Psoas muscle (tissue), 8 donors: ENCODE results near the gene AVPR2. TPM values are rescaled to one million over a fixed set of nuclear protein-coding genes. Genes with fewer than 3 reads are reported as not detected.

Source experiments
- ATAC-seq, 4 donors: fragments of 200-7000 bp; cut with Tn5 transposase; one replicate each; pipeline ENCODE4 v1.9.1; 2020; ENCODE audit warnings: moderate library complexity in 3 of 4, mild to moderate bottlenecking in 2 of 4
- DNase-seq, 2 donors: peaks; one replicate each; pipeline ENCODE4 v3.0.0-alpha.2; 2020
- H3K27ac ChIP-seq: fragments of 200-600 bp; one replicate; pipeline ENCODE4 v1.8.0; 2022
- H3K27me3 ChIP-seq, 3 donors: fragments of 200-600 bp in 1 of 3; one replicate each; pipeline versions ENCODE4 v1.6.1 to v1.8.0; 2013 to 2022; ENCODE audit warnings: low read length in 2 of 3, mild to moderate bottlenecking in 2 of 3, moderate library complexity in 1 of 3; ENCODE audit not compliant: insufficient read depth in 3 of 3
- H3K36me3 ChIP-seq, 2 donors: fragments of 200-600 bp in 1 of 2; one replicate each; pipeline versions ENCODE4 v1.6.1 to v1.8.0; 2013 to 2022; ENCODE audit warnings: low read depth in 1 of 2, mild to moderate bottlenecking in 1 of 2, moderate library complexity in 1 of 2; ENCODE audit not compliant: insufficient read depth in 1 of 2
- H3K4me1 ChIP-seq: fragments of 200-600 bp; one replicate; pipeline ENCODE4 v1.8.0; 2022
- H3K4me3 ChIP-seq: fragments of 200-600 bp; one replicate; pipeline ENCODE4 v1.8.0; 2022; ENCODE audit warnings: mild to moderate bottlenecking
- H3K9me3 ChIP-seq: fragments of 200-600 bp; one replicate; pipeline ENCODE4 v1.8.0; 2022
- CTCF ChIP-seq: fragments of 200-600 bp; IDR thresholded peaks from one replicate; pipeline ENCODE4 v1.8.0; 2022; ENCODE audit warnings: antibody characterized with exemption
- WGBS, 3 donors: extraction: QIAGEN DNeasy Blood & Tissue Kit; methylation state at CpG; one replicate each; pipeline versions ENCODE4 v1.1.6 to v1.1.7; 2013; 5-methylcytosine and 5-hydroxymethylcytosine counted together
- intact Hi-C, 2 donors: fragments of 100-400 bp; cut with DNase I; formaldehyde crosslinking; loops; one replicate each; pipeline versions ENCODE4 v1.11.0 to v1.14.2; 2022
- polyA plus RNA-seq, 3 donors: library from polyadenylated mRNA; stranded (reverse); fragments of 200-250 nt; gene quantifications; one replicate each; pipeline ENCODE4 v1.2.3, GENCODE V29; 2013
- total RNA-seq, 4 donors: library from RNA; stranded (reverse); fragmentation: NEBNext Ultra II Directional in 2 of 4; extraction: Animal tissue kit (Norgen Biotek cat#: 25700) in 2 of 4; gene quantifications; one replicate each; pipeline versions ENCODE4 v1.2.1 to v1.2.4, GENCODE V29; 2021 to 2023
- donor health status: healthy with polysubstance abuse.
- donor health status: DM: no; HTN: no; CAD: no; lungs with moderate emphysema.
- donor health status: Bipolar disorder and iron deficiency.
- donor health status: healthy.
- donor health status: DM: yes; HTN: yes; CAD: no.
- donor health status: DM: no; HTN: no; CAD: no.
- donor health status: DM: no; HTN: no; CAD: no.
- donor health status: DM: yes; HTN: yes; CAD: no.

Gene AVPR2
- total and polyA plus RNA-seq, 7 donors, result 1.3 to 4.8 (median 2.1) TPM

- 1 to 4% methylated on average over 47 to 72 of the region's 87 CpGs; no CpG with 5 or more reads in 1 of the 3 donors for WGBS, 3 donors
- H3K4me3 ChIP-seq, result peak within 1 kb of the TSS; percentile 80
- peaks cover 15% of the 10 kb centered on the region for H3K4me1 ChIP-seq
- H3K9me3 ChIP-seq, result no peaks in the 10 kb centered on the region
- no peaks in the 10 kb centered on the region for H3K27me3 ChIP-seq
- TF ChIP-seq CTCF, result no peak
- H3K27ac ChIP-seq, result peak within 1 kb of the TSS; percentile 81
- intact Hi-C loops, result no loop called here
- ATAC-seq (peak; percentile 96 to 97 (median 96)), DNase-seq (peak; percentile 84 to 90)
- H3K36me3 ChIP-seq, result peaks cover 0 to 41% of the 10 kb centered on the region in 2 donors
Measured at GRCh38 chrX:153934762-153935325, 30.4 kb downstream of the AVPR2 start, which contains the start of gene NAA10. NAA10 (minus strand) TSS chrX:153935037; CDS start chrX:153934904, 133 bp downstream.

GRCh38 chrX:153935326-153935851, 30.9 kb downstream of the AVPR2 start:
- intact Hi-C loops, result no loop called here
- no peak for TF ChIP-seq CTCF
- no peaks in the 10 kb centered on the region for H3K9me3 ChIP-seq
- H3K36me3 ChIP-seq, result peaks cover 0 to 35% of the 10 kb centered on the region in 2 donors
- H3K4me1 ChIP-seq, result peaks cover 15% of the 10 kb centered on the region
- H3K27ac ChIP-seq, result peak overlapping the region; percentile 50
- no peaks in the 10 kb centered on the region for H3K27me3 ChIP-seq
- WGBS, 3 donors, result 13 to 38% (median 19%) methylated on average over 17 to 27 of the region's 32 CpGs
- ATAC-seq (peak; percentile 3 to 11 (median 6)), DNase-seq (no peak)
- H3K4me3 ChIP-seq, result peak overlapping the region; percentile 80

- Histone ChIP-seq H3K4me3 (no peak overlapping the region), H3K36me3 (peaks cover 0 to 18% of the 10 kb centered on the region in 2 donors), H3K27me3 (no peaks in the 10 kb centered on the region), H3K9me3 (no peaks in the 10 kb centered on the region), H3K27ac (no peak overlapping the region), H3K4me1 (peaks cover 15% of the 10 kb centered on the region)
- intact Hi-C loops, result no loop called here
- DNase-seq, result no peak
- no peak for TF ChIP-seq CTCF
- no peak for ATAC-seq
- 90 to 100% (median 91%) methylated on average over 3 of the region's 3 CpGs for WGBS, 3 donors
Measured at GRCh38 chrX:153937056-153937455, 32.6 kb downstream of the AVPR2 start.

- ATAC-seq (no peak), DNase-seq (no peak)
- intact Hi-C loops, result no loop called here
- Histone ChIP-seq H3K4me3 (no peak overlapping the region), H3K36me3 (peaks cover 0 to 6% of the 10 kb centered on the region in 2 donors), H3K27me3 (no peaks in the 10 kb centered on the region), H3K27ac (no peak overlapping the region), H3K4me1 (peaks cover 14% of the 10 kb centered on the region), H3K9me3 (no peaks in the 10 kb centered on the region)
- no peak for TF ChIP-seq CTCF
- WGBS, 3 donors, result 72 to 85% (median 77%) methylated on average over 8 to 10 of the region's 10 CpGs
Measured at GRCh38 chrX:153938226-153938786, 33.8 kb downstream of the AVPR2 start.
